WTC11 (cell line): ENCODE data around the gene SLC25A19.

Experiments used
- TEAD4 ChIP-seq: sonication (generic); formaldehyde crosslinking; IDR thresholded peaks from 2 replicates; pipeline ENCODE4 v1.8.0; 2022; ENCODE audit warnings: mild to moderate bottlenecking, missing genetic modification reagents
- TF ChIP-seq, protein P1 (sequence below): fragments of 200-600 bp; IDR thresholded peaks from 2 replicates; pipeline ENCODE4 v1.8.0; 2022; ENCODE audit warnings: antibody characterized with exemption

DNA sequence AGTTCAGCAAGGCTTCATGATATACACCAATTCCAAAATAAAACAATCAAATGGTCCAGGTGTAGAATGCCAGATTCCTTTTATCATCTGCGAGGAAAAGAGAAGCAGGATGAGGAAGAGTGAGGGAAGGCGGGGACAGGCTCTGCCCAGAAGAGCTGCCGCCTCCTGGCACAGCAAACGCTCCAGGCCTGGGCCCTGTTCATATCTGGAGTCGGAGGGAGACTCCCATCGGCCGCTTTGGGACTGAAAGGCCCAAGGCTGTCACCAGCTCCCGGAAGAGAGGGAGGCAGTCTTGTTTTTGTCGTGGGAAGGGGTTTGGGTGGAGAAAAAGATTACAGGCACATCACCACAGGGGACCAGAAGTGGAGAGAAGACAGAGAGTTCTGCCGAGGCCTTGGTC, 29.0 kb upstream of the SLC25A19 start:
- TF ChIP-seq, protein P1, sequence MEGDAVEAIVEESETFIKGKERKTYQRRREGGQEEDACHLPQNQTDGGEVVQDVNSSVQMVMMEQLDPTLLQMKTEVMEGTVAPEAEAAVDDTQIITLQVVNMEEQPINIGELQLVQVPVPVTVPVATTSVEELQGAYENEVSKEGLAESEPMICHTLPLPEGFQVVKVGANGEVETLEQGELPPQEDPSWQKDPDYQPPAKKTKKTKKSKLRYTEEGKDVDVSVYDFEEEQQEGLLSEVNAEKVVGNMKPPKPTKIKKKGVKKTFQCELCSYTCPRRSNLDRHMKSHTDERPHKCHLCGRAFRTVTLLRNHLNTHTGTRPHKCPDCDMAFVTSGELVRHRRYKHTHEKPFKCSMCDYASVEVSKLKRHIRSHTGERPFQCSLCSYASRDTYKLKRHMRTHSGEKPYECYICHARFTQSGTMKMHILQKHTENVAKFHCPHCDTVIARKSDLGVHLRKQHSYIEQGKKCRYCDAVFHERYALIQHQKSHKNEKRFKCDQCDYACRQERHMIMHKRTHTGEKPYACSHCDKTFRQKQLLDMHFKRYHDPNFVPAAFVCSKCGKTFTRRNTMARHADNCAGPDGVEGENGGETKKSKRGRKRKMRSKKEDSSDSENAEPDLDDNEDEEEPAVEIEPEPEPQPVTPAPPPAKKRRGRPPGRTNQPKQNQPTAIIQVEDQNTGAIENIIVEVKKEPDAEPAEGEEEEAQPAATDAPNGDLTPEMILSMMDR, result no peak
- no peak for TF ChIP-seq TEAD4 (CRISPR knock-in tag)
